Measurements from ENCODE around the gene TP53BP2. TPM values are rescaled to one million over a fixed set of nuclear protein-coding genes. Genes with fewer than 3 reads are reported as not detected.
A peak's percentile ranks its signal among the peaks of the same experiment; 100 is the strongest.

TP53BP2 gene, protein sequence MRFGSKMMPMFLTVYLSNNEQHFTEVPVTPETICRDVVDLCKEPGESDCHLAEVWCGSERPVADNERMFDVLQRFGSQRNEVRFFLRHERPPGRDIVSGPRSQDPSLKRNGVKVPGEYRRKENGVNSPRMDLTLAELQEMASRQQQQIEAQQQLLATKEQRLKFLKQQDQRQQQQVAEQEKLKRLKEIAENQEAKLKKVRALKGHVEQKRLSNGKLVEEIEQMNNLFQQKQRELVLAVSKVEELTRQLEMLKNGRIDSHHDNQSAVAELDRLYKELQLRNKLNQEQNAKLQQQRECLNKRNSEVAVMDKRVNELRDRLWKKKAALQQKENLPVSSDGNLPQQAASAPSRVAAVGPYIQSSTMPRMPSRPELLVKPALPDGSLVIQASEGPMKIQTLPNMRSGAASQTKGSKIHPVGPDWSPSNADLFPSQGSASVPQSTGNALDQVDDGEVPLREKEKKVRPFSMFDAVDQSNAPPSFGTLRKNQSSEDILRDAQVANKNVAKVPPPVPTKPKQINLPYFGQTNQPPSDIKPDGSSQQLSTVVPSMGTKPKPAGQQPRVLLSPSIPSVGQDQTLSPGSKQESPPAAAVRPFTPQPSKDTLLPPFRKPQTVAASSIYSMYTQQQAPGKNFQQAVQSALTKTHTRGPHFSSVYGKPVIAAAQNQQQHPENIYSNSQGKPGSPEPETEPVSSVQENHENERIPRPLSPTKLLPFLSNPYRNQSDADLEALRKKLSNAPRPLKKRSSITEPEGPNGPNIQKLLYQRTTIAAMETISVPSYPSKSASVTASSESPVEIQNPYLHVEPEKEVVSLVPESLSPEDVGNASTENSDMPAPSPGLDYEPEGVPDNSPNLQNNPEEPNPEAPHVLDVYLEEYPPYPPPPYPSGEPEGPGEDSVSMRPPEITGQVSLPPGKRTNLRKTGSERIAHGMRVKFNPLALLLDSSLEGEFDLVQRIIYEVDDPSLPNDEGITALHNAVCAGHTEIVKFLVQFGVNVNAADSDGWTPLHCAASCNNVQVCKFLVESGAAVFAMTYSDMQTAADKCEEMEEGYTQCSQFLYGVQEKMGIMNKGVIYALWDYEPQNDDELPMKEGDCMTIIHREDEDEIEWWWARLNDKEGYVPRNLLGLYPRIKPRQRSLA
- 38.2 TPM for total RNA-seq (2021; ENCODE audit: unreplicated experiment)
- polyA plus RNA-seq (2012): 14.1 and 15.4 TPM in 2 replicates
- percentile 82 among the genes with signal in this experiment for Bru-seq, nascent RNA
- BruChase-seq, experiment 1, labeled RNA remaining after a 6-hour chase: percentile 70 among the genes with signal in this experiment
- percentile 74 among the genes with signal in this experiment for BruChase-seq, experiment 2, labeled RNA remaining after a 2-hour chase
- long read RNA-seq, full-length matches to known transcripts: 12 of 34 reads
- long read RNA-seq, partial matches to known transcripts: 14 of 34 reads
- long read RNA-seq, other reads (novel, unspliced or antisense): 8 of 34 reads

DNA sequence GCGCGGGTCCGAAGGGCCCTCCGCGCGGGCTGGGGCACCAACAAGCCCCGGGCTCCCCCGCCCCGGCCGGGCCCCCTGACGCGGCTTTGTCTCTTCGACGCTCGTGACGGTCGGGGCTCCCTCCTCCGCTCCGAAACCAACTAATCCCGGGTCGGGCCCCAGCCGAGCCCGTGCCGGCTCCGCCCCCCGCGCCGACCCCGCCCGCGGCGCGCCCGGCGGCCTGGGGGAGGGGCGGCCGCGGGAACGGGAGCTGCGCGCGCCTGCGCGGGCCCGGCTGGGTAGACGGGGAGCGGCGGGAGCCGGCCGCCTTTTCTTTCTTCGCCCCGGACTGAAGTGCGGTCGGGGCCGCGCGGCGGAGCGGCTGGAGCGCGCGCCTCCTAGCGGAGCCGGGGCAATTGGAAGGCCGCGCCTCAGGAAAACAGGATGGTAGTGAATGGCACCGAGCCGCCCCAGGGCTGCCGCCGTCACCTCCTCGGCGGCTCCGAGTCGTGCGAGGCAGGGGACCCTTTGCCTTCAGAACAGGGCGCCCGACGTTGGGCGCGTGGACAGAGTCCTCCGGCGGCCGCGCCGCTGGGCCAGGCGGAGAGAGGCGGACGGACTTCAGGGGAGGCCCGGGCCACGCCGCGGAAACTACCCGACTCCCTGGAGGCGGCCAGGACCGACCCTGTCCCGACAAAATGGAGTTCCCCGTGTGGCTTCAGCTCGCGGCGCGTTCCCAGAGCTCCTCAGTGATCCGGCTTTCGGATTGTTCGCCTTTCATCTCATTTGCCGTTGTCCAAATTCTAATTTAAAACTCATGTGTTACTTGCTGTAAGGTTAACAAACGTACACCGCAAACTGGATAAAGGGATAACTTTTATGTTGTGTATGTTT is at the start of gene TP53BP2:
Gene TP53BP2 (minus strand): TSS at position 138 of the 873 bp plus-strand sequence. CDS start 267 bp downstream, outside the sequence.
- no peak within 1 kb of the TSS for H2AFZ ChIP-seq (ENCODE audit: low read depth, low read length, poor library complexity, severe bottlenecking)

More for the DNA sequence above, at the start of gene TP53BP2:
- Histone ChIP-seq H3K9me2 (ENCODE audit: insufficient read depth) (no peaks in the 10 kb centered on the region; the same call in 1 of the 2 replicates), H3K4me2 (ENCODE audit: low read length) (peak within 1 kb of the TSS; percentile 90), H3K27me3 (ENCODE audit: insufficient read depth, low read length) (no peaks in the 10 kb centered on the region), H3K27ac (ENCODE audit: low read depth, low read length) (peak within 1 kb of the TSS; percentile 94), H3K9ac (ENCODE audit: low read length) (peak within 1 kb of the TSS; percentile 86), H3K9me3 (ENCODE audit: control insufficient read depth in 1 of 2, insufficient read depth in 1 of 2, low read depth in 1 of 2, low read length in 2 of 2) (no peaks in the 10 kb centered on the region), H3K79me2 (ENCODE audit: insufficient read depth, low read length) (peaks cover 44% of the 10 kb centered on the region), H3K4me1 (ENCODE audit: control insufficient read depth in 1 of 2, insufficient read depth in 2 of 2, low read length in 2 of 2) (peaks cover 3 to 23% of the 10 kb centered on the region in 2 experiments; a peak in 3 of 4 replicates), H3K36me3 (ENCODE audit: control insufficient read depth in 1 of 2, insufficient read depth in 2 of 2, low read length in 2 of 2) (no peaks in the 10 kb centered on the region), H3K4me3 (replicated peaks in 1 of 2; ENCODE audit: low read depth in 1 of 2, low read length in 2 of 2) (peak within 1 kb of the TSS; percentile 73 to 78), H4K20me1 (ENCODE audit: insufficient read depth) (no peaks in the 10 kb centered on the region)
- TF ChIP-seq YY1 (IDR thresholded peaks at IDR 0.05; ENCODE audit: extremely low read depth, insufficient replicate concordance, low read depth, low read length) (peak; percentile 81), TCF7L2 (IDR thresholded peaks at IDR 0.05; ENCODE audit: borderline replicate concordance, extremely low read depth, insufficient read depth, insufficient read length) (peak; percentile 8), POLR2AphosphoS5 (IDR thresholded peaks at IDR 0.05; ENCODE audit: low read depth, low read length) (peak; percentile 84), EZH2 (IDR thresholded peaks at IDR 0.05) (no peak), POLR2A (IDR thresholded peaks at IDR 0.05; ENCODE audit: borderline replicate concordance, extremely low read depth, insufficient read depth, insufficient read length) (peak; percentile 39), MAX (IDR thresholded peaks at IDR 0.05) (peak; percentile 77), SP1 (IDR thresholded peaks at IDR 0.05; ENCODE audit: low read depth) (no peak; the same call in 1 of the 2 replicates), RAD21 (IDR thresholded peaks at IDR 0.05; ENCODE audit: low read depth) (peak; percentile 60), CTCF (IDR thresholded peaks at IDR 0.05 in 2 of 3, conservative IDR thresholded peaks at IDR 0.05 in 1 of 3; ENCODE audit: borderline replicate concordance in 1 of 3, insufficient read depth in 1 of 3, low read depth in 2 of 3, low read length in 2 of 3) (peak; percentile 38 to 70 (median 55); a peak in 5 of 6 replicates), ATF3 (IDR thresholded peaks at IDR 0.05) (no peak; the same call in 1 of the 2 replicates), CBX3 (IDR thresholded peaks at IDR 0.05; ENCODE audit: low read depth) (no peak), EGR1 (IDR thresholded peaks at IDR 0.05; ENCODE audit: low read depth) (no peak; the same call in 1 of the 2 replicates), SIN3A (IDR thresholded peaks at IDR 0.05; ENCODE audit: low read depth) (peak; percentile 76), ZFX (IDR thresholded peaks at IDR 0.05) (peak; percentile 90), ZNF274 (IDR thresholded peaks at IDR 0.05; ENCODE audit: low read depth, low read length) (no peak)
- BruUV-seq (replicated peaks): TSS peak; percentile 97
- POLR2A ChIA-PET: interaction anchor here (2.2 kb wide), 1 partner anchor 26 kb away, joined by 7 read pairs; no protein-coding TSS in a partner anchor
- ATAC-seq: peak; percentile 89
- intact Hi-C loops (cut with micrococcal nuclease): loop anchor here (5.0 kb wide), 1 partner anchor 144 kb away; no protein-coding TSS in a partner anchor
- DNase-seq (ENCODE audit: low read depth, low spot score): peak; percentile 73
- CTCF ChIA-PET: interaction anchor here (0.8 to 1.8 kb wide), 3 partner anchors 15 to 138 kb away, joined by 3 to 4 read pairs (median 3); no protein-coding TSS in a partner anchor
- RAD21 ChIA-PET (ENCODE audit: low non-redundant PET in 1 of 2, low total read pairs in 2 of 2, uncharacterized antibody in 2 of 2, unreplicated experiment in 2 of 2): no interaction called here

All from HCT116 (cell line).